ENCODE data around the gene ZBTB20.

ZBTB20 gene

DNA sequence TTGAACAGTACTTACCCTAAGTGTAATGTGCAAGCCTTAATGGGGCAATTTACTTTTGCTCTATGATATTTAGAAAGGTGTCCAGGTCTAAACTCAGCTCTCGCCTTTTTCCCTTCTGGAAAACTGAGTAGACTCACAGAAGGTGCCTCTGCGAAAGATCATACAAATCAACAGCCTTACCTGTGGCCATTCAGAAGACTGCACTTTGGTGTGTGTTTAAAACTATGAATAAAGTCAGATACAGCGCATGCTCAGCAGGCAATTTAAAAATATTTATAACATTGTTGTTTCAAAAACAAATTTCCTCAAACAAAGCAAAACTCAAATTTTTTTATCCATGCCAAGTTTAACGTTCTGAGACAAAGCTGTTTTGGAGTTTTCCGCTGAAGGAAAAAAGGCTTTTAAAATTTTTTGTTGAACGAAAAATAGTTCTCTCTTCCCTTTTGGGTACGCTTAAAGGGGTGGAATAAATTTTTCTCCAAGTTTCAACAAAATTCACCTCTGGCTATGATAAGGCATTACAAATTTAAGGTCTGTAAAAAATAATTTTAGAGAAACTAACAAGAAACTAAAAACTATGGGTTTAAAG lies 697.0 kb downstream of the ZBTB20 start:
- ATAC-seq (replicated peaks) (peak in 1 of 2 donors; percentile 53), DNase-seq (no peak)
- peak overlapping the region; percentile 91 for H3K27ac Mint-ChIP-seq
- H3K9me3 Mint-ChIP-seq: no peaks in the 10 kb centered on the region
- peak overlapping the region in 1 of 2 donors; percentile 48 for H3K4me3 Mint-ChIP-seq
- no peaks in the 10 kb centered on the region for H3K36me3 Mint-ChIP-seq
- H3K4me1 Mint-ChIP-seq: peaks cover 13 to 27% of the 10 kb centered on the region in 2 donors
- H3K27me3 Mint-ChIP-seq: no peaks in the 10 kb centered on the region

DNA sequence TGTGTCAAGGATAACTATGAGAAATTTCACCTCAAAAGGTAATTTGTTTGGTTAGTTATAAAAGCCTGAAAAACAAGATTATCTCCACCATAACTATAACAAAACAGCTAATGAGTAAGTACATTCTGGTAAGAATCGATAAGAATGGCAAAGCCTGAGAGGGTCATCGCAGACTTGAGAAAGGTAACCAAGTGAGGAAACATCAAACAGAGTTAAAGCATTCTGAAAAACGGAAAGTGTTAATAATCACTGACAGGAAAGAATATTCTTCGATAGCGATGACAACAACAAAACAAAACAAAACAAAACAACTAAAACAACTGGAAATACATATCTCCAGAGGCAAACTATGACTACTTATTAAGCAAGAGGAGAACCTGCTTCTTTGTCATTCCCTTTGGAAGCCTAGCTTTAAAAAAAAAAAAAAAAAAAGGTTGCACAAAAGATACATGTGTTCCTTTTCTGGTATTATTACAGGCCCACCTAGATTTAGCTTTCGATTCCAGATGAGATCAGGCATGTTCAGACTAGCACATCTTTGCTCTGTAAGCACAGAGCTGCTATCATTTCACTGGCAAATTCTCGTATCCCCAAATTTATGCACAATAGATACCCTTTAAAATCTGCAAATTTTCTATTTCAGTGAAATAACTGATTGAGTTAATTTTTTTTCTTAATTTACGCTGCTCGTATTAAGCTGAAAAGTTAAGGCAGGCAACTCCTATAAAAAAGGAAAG lies 697.6 kb downstream of the ZBTB20 start:
- H3K36me3 Mint-ChIP-seq: no peaks in the 10 kb centered on the region
- H3K27ac Mint-ChIP-seq: peak overlapping the region; percentile 91
- ATAC-seq (replicated peaks): peak in 1 of 2 donors; percentile 34
- H3K9me3 Mint-ChIP-seq: no peaks in the 10 kb centered on the region
- H3K4me3 Mint-ChIP-seq: peak overlapping the region in 1 of 2 donors; percentile 64
- no peaks in the 10 kb centered on the region for H3K27me3 Mint-ChIP-seq
- no peak for DNase-seq
- H3K4me1 Mint-ChIP-seq: peaks cover 13 to 29% of the 10 kb centered on the region in 2 donors

DNA sequence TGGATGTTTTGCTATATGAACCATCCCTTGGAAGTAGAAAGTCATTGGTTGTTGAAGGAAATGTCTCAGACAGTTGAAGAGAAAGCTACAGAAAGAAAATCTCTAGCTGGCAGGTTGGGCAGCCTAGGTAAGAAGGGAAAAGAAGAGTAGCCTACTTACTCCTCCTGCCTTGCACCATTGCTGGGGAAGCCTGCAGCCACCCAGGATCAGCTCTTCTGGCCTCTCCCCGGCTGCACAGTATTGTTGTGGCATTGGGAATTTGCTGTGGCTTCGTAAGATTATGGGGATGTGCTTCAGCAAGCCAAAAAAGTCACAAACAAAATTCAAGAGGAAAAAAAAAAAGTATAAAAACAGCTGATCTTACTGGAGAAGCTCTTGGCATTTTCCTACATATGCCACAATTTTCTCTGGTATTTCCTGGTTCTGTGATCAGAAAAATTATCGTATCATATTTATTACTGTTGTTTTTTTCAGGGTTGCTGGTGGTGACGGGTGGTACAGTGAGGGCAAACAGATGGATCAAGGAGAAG lies 699.1 kb downstream of the ZBTB20 start:
- no peak for ATAC-seq (replicated peaks)
- H3K9me3 Mint-ChIP-seq: no peaks in the 10 kb centered on the region
- peaks cover 11 to 29% of the 10 kb centered on the region in 2 donors for H3K4me1 Mint-ChIP-seq
- DNase-seq: no peak
- H3K27ac Mint-ChIP-seq: no peak overlapping the region
- H3K27me3 Mint-ChIP-seq: no peaks in the 10 kb centered on the region
- no peak overlapping the region for H3K4me3 Mint-ChIP-seq
- H3K36me3 Mint-ChIP-seq: no peaks in the 10 kb centered on the region

DNA sequence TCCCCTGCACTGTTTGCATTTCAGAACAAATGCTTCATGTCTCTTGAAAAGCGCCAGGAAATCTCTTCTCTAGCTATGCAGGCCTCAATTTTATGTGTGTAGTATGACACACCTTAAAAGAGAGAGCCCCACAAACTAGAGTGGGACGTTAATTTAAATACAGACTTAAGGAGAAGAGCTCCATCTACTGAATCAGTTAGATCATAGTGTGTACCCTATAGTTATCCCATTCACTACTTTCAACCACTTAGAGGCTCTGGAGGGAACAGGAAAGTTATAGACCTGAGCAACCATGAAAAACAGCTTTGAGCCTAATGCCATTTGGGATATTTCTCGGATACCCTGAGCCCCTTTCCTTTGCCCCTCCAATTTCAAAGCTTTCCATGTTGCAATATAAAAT lies 699.5 kb downstream of the ZBTB20 start:
- DNase-seq: no peak
- peaks cover 13 to 32% of the 10 kb centered on the region in 2 donors for H3K4me1 Mint-ChIP-seq
- no peaks in the 10 kb centered on the region for H3K27me3 Mint-ChIP-seq
- H3K9me3 Mint-ChIP-seq: no peaks in the 10 kb centered on the region
- no peak overlapping the region for H3K4me3 Mint-ChIP-seq
- ATAC-seq (replicated peaks): peak in 1 of 2 donors; percentile 52
- no peak overlapping the region for H3K27ac Mint-ChIP-seq
- H3K36me3 Mint-ChIP-seq: no peaks in the 10 kb centered on the region

DNA sequence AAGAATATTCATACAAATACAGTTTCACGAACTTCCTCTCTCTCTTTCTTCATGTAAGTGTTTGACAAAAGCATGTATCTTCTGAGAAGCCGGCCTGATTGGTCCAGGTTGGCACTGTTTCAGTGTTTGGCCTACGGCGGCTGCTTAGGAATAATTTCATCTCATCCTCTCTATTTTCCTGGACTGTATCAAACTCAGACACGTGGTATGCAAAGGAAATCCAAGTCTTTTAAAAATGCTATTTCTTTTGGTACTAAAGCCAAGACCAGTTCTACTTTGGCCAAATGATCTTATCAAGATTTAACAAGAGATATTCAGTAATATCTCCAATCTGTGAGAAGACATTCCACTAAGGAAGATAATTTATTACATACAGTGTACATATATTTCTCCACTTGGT lies 700.5 kb downstream of the ZBTB20 start:
- H3K4me1 Mint-ChIP-seq: peaks cover 13 to 35% of the 10 kb centered on the region in 2 donors

DNA sequence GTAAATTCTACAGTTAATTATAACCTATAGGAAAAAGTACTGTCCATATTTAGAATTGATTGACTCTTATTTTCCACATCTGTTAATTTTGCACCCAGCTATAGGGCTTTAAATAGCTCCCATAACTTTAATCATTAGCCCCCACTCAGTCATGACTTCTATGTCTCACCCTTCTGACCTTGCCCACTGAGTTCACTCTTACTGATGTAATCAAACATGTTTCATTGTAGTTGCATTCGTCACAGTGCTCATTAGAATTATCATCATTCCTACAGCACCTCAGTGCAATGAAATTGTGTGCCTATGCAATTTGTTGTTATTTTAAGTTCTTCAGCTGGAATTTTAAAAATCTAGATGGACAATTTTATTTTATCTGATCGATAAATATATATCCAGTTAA lies 701.9 kb downstream of the ZBTB20 start:
- no peak for DNase-seq
- no peak overlapping the region for H3K4me3 Mint-ChIP-seq

More for the DNA sequence above, 700.5 kb downstream of the ZBTB20 start:
- Mint-ChIP-seq H3K27ac (no peak overlapping the region), H3K36me3 (no peaks in the 10 kb centered on the region), H3K27me3 (no peaks in the 10 kb centered on the region), H3K4me3 (no peak overlapping the region), H3K9me3 (no peaks in the 10 kb centered on the region)
- no peak for DNase-seq
- no peak for ATAC-seq (replicated peaks)

DNA sequence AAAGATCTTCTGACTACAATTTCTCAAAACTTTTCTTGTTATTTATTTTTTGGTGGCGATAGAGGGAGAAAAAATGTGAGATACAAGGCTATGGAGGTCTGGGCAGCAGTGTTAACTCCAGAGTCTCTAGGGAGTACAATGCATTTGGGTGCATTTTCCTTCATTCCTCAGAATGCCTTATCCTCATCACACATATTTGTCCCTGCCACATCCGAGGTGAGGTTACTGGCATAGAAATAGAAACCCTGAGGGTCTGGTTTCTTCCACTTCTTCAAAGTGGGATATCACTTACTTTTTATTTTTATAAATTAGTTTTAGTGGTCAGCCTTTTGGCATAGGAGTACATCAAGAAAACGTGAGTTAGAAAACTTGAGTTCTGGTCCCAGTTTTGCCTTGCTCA lies 702.9 kb downstream of the ZBTB20 start:
- no peak for ATAC-seq (replicated peaks)
- no peak for DNase-seq
- H3K27me3 Mint-ChIP-seq: no peaks in the 10 kb centered on the region
- no peak overlapping the region for H3K27ac Mint-ChIP-seq
- peaks cover 11 to 28% of the 10 kb centered on the region in 2 donors for H3K4me1 Mint-ChIP-seq
- no peaks in the 10 kb centered on the region for H3K36me3 Mint-ChIP-seq
- H3K4me3 Mint-ChIP-seq: no peak overlapping the region
- H3K9me3 Mint-ChIP-seq: no peaks in the 10 kb centered on the region

More for the DNA sequence above, 701.9 kb downstream of the ZBTB20 start:
- Mint-ChIP-seq H3K36me3 (no peaks in the 10 kb centered on the region), H3K27me3 (no peaks in the 10 kb centered on the region), H3K9me3 (no peaks in the 10 kb centered on the region), H3K4me1 (peaks cover 10 to 28% of the 10 kb centered on the region in 2 donors), H3K27ac (no peak overlapping the region)
- no peak for ATAC-seq (replicated peaks)

DNA sequence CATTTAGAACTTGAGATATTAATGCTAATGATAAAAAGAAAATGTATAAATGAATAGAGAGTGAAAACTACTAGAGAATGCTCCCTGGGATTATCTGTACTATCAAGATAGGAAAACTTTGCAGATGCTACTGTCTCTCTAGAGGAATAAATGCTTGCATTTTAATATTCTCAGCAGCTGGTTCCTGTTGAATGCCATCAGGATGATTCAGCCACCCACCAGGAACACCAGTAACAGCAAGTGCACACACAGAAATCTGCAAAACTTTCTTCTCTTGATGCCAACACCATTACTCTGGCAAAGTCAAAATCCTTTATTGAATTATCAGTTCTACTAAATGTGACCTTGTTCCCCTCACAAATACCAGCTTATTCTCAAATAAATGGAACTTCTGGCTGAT lies 704.8 kb downstream of the ZBTB20 start:
- no peak overlapping the region for H3K27ac Mint-ChIP-seq
- no peak overlapping the region for H3K4me3 Mint-ChIP-seq
- H3K9me3 Mint-ChIP-seq: no peaks in the 10 kb centered on the region
- no peak for ATAC-seq (replicated peaks)
- DNase-seq: no peak
- H3K27me3 Mint-ChIP-seq: no peaks in the 10 kb centered on the region
- H3K4me1 Mint-ChIP-seq: peaks cover 16 to 33% of the 10 kb centered on the region in 2 donors
- no peaks in the 10 kb centered on the region for H3K36me3 Mint-ChIP-seq

DNA sequence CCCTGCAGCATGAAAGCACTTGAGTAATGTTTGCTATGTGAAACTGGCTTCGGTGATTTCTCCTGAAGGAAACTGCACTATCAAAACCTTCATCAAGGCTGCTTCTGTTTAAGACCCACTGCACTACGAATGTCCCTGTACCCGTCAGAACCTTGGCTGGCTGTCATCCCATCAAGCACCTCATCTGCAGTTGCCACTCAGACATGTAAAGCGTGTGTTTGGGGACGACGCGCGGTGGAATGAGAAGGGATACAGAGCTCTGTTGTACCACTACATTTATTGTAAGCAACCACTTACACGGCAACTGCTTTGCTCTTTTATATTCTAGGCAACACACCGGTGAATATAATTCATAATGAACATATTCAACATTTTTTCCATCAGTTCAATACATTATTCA lies 705.7 kb downstream of the ZBTB20 start:
- H3K4me3 Mint-ChIP-seq: no peak overlapping the region
- H3K9me3 Mint-ChIP-seq: no peaks in the 10 kb centered on the region
- ATAC-seq (replicated peaks) (no peak), DNase-seq (no peak)
- peaks cover 19 to 40% of the 10 kb centered on the region in 2 donors for H3K4me1 Mint-ChIP-seq
- no peaks in the 10 kb centered on the region for H3K36me3 Mint-ChIP-seq
- H3K27me3 Mint-ChIP-seq: no peaks in the 10 kb centered on the region
- no peak overlapping the region for H3K27ac Mint-ChIP-seq

DNA sequence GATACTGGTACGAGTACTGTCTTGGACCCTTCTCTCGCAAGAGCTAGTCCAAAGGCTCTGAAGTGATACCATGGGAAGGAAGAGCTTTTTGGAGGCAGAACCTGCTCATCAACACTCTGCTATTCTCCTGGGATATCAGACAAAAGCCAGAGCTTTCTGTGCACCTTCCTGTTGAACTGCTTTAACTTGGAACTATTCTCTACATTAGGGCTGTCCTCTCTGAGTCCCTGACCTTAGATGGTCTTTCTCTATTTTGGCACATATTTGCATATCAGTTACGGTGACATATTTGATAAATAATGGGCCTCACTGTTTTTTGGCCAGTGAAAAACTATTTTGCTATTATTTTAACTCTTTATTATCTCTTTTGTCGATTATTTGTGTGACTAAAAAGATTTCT lies 706.4 kb downstream of the ZBTB20 start:
- ATAC-seq (replicated peaks) (no peak), DNase-seq (no peak)
- no peaks in the 10 kb centered on the region for H3K36me3 Mint-ChIP-seq
- H3K4me1 Mint-ChIP-seq: peaks cover 19 to 40% of the 10 kb centered on the region in 2 donors
- no peak overlapping the region for H3K27ac Mint-ChIP-seq
- H3K4me3 Mint-ChIP-seq: no peak overlapping the region
- H3K9me3 Mint-ChIP-seq: no peaks in the 10 kb centered on the region
- no peaks in the 10 kb centered on the region for H3K27me3 Mint-ChIP-seq

DNA sequence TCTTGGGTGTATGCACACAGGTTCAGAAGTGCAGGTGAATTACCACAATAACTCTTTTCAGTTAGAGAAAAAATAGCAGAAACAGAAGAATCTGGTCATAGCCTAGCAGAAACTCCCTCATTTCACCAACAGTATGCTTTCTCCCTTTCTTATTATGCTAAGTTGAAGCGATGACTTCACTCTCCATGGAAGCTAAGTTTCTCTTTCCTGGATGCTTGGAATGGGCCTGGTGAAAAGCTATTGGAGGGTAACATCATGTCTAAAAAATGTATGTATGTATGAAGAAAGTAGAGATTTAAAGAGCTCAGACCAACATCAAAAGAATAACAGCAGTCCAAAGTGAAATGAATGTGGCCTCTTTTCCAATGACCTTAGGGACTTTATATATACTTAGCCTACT lies 707.8 kb downstream of the ZBTB20 start:
- no peak for DNase-seq
- H3K9me3 Mint-ChIP-seq: no peaks in the 10 kb centered on the region
- no peaks in the 10 kb centered on the region for H3K36me3 Mint-ChIP-seq
- H3K4me1 Mint-ChIP-seq: peaks cover 17 to 34% of the 10 kb centered on the region in 2 donors
- no peak overlapping the region for H3K4me3 Mint-ChIP-seq
- H3K27ac Mint-ChIP-seq: no peak overlapping the region
- no peak for ATAC-seq (replicated peaks)
- no peaks in the 10 kb centered on the region for H3K27me3 Mint-ChIP-seq

DNA sequence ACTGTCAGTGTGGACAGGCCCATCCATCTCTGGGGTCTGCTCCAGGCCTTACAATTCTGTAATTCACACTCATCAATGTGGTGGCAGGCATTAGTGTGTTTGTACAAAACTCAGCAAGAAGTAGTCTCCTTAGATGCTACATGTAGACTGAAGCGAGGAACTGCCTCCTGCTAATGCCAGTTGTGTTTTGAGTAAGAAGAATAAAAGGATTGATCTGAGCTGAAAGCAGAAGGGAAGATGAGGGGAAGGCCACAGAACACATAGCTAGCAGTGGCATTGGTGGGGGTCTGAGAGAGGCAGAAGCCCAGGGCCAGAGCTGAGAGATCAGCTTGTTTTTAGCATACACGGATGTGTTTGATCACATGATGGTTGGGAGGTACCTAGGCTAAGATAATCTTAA lies 709.2 kb downstream of the ZBTB20 start:
- H3K27me3 Mint-ChIP-seq: no peaks in the 10 kb centered on the region
- H3K4me3 Mint-ChIP-seq: no peak overlapping the region
- H3K36me3 Mint-ChIP-seq: peaks cover 0 to 3% of the 10 kb centered on the region in 2 donors
- peaks cover 19 to 34% of the 10 kb centered on the region in 2 donors for H3K4me1 Mint-ChIP-seq
- ATAC-seq (replicated peaks) (peak; percentile 72 to 77), DNase-seq (no peak)
- H3K27ac Mint-ChIP-seq: peak overlapping the region; percentile 5
- H3K9me3 Mint-ChIP-seq: no peaks in the 10 kb centered on the region

DNA sequence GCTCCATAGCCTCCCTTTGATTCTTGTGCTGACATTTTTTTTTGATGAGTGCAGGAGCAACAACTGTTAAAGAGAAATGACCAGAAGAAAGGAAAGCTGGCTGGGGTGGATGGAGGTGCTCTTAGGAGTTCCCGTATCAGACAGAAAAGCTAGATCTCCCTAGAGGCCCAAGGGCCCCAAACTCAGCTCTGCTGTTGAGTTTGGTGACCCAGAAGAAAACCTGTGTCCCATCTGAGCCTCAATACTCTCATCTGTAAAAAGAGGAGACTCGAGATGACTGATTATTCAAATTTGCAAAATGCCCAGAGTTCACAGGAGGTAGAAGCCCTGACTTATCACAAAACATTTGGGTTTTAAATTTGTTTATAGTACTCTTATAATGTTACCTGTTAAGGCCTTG lies 710.9 kb downstream of the ZBTB20 start:
- Mint-ChIP-seq H3K36me3 (peaks cover 0 to 3% of the 10 kb centered on the region in 2 donors), H3K27ac (peak overlapping the region; percentile 65), H3K9me3 (no peaks in the 10 kb centered on the region), H3K27me3 (no peaks in the 10 kb centered on the region), H3K4me3 (no peak overlapping the region), H3K4me1 (peaks cover 18 to 20% of the 10 kb centered on the region in 2 donors)
- peak in 1 of 2 donors; percentile 56 for ATAC-seq (replicated peaks)
- DNase-seq: no peak

DNA sequence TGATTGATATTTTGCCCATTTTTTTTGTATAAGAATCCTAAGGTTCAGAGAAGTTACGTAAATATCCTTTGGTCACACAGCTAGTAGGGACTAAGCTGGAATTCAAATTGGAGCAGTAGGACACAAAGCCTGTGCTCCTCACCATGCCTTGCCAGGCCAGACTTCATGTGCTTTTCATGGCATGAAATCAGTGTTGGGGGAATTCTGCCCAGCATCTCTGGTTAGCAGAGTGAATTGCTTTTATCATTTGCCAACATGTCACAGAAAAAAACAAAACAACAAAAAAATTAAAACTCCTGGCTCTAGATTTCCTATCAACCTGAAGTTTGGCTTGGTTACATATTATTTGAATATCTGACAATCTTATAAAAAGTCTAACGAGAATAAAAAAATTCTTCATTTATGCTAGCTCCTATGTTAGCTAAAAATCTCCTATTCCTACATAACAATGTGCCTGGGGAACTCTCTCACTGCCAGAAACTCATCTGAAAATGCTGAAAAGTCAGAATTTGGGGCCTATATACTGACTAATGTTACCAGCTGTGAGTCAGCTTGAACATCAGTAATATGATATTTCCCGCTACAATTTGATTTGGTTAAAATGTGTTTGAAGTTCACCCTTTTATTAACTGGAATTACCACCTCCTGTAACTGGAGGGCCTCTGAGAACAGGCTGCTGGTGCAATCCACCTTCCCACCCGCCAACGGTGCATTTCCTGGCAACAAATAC lies 711.5 kb downstream of the ZBTB20 start:
- DNase-seq: no peak
- ATAC-seq (replicated peaks): no peak
- H3K4me1 Mint-ChIP-seq: peaks cover 20 to 26% of the 10 kb centered on the region in 2 donors
- no peaks in the 10 kb centered on the region for H3K27me3 Mint-ChIP-seq
- H3K9me3 Mint-ChIP-seq: no peaks in the 10 kb centered on the region
- peaks cover 0 to 3% of the 10 kb centered on the region in 2 donors for H3K36me3 Mint-ChIP-seq
- H3K4me3 Mint-ChIP-seq: no peak overlapping the region
- no peak overlapping the region for H3K27ac Mint-ChIP-seq

Data from stimulated activated naive B cell treated with anti-CD40 and anti-IgM and Interleukin-4, amounts not matched to agents 10 μg/mL and 1 μg/mL and 100 μg/mL, for 72 hours (primary cell).